GM10266 (cell line): ENCODE data around the gene RIPPLY3.
A peak's percentile ranks its signal among the peaks of the same experiment; 100 is the strongest.

Experiments
- DNase-seq: peaks from one replicate; pipeline ENCODE4 v3.0.0; 2012; ENCODE audit errors: extremely low spot score
- TF ChIP-seq, protein P1 (sequence below): IDR thresholded peaks from 2 replicates; pipeline ENCODE4 v1.5.1; 2012; ENCODE audit warnings: mild to moderate bottlenecking, low read depth; ENCODE audit not compliant: control insufficient read depth, insufficient read depth; ENCODE audit errors: missing control alignments

The RIPPLY3 gene

DNA sequence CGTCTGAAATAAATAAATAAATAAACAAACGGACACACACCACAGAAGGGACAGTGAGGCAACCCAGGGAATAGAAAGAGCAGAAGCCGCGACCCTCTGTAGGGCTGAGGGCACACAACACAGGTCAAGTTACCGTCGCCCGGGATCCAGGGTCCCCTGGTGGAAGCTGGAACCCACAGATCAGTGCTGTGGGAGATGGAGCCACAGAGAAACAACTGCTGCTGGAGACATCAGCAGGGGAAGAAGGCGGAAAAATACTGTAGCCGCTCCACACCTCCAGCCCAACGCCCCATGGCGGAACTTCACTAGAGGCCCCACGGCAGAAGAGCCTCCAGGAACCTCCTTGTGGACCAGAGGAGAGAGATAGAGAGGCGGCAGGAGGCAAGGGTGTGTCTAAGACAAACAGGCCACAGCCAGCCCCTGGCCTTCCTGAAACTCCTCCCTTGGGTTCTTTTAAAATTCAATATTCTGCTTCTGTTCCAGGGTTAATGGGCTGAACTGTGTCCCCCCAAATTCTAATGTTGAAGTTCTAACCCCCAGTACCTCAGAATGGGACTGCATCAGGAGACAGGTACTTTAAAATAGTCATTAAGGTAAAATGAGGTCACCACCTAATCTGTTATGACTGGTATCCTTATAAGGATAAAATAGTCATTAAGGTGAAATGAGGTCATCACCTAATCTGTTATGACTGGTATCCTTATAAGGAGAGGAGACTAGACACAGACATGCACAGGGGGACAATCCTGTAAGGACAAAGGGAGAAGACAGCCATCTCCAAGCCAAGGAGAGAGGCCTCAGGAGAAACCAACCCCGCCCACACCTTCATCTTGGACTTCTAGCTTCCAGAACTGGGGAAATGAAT is 32.3 kb upstream of the RIPPLY3 start:
- no peak for DNase-seq

DNA sequence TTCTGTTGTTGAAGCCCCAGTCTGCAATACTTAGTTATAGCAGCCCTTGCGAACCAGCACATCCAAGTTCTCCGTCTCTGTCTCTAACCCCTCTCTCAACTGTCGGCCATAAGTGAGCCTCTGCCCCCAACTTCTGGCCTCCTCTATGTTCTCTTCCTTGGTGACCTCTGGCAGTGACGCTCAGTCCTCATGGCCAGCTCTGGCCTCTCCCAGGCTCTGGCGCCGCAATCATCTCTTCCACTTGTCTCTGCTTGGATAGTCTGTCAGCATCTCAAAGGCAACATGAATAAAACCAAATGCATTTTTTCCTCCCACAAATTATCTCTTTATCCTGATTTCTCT is 31.7 kb upstream of the RIPPLY3 start:
- TF ChIP-seq, protein P1, sequence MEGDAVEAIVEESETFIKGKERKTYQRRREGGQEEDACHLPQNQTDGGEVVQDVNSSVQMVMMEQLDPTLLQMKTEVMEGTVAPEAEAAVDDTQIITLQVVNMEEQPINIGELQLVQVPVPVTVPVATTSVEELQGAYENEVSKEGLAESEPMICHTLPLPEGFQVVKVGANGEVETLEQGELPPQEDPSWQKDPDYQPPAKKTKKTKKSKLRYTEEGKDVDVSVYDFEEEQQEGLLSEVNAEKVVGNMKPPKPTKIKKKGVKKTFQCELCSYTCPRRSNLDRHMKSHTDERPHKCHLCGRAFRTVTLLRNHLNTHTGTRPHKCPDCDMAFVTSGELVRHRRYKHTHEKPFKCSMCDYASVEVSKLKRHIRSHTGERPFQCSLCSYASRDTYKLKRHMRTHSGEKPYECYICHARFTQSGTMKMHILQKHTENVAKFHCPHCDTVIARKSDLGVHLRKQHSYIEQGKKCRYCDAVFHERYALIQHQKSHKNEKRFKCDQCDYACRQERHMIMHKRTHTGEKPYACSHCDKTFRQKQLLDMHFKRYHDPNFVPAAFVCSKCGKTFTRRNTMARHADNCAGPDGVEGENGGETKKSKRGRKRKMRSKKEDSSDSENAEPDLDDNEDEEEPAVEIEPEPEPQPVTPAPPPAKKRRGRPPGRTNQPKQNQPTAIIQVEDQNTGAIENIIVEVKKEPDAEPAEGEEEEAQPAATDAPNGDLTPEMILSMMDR: no peak

More for the DNA sequence above, 32.3 kb upstream of the RIPPLY3 start:
- TF ChIP-seq, protein P1: no peak

DNA sequence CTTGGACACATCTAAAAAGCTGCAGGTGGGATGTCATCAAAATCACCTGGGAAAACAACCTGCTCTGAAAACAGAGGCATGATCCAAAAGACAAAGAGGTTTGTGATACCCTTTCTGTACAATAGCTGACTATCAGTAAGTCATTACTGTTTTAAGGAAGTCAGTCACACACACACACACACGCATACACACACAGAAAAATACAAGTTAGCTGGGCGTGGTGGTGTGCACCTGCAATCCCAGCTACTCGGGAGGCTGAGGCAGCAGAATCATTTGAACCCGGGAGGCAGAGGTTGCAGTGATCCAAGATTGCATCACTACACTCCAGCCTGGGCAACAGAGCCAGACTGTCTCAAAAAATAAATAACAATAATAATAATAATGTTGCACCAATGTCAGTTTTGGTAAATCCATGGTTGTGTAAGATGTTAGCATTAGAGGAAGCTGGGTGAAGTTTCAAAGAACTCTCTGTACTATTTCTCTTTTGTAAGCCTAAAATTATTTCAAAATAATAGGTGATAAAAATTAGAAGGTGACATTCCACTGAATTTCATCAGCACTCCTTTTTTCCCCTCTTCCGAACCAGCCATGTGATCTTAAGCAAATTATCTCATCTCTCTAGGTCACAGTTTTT is 30.2 kb upstream of the RIPPLY3 start:
- TF ChIP-seq, protein P1: no peak
- DNase-seq: no peak

More for the DNA sequence above, 31.7 kb upstream of the RIPPLY3 start:
- DNase-seq: no peak

DNA sequence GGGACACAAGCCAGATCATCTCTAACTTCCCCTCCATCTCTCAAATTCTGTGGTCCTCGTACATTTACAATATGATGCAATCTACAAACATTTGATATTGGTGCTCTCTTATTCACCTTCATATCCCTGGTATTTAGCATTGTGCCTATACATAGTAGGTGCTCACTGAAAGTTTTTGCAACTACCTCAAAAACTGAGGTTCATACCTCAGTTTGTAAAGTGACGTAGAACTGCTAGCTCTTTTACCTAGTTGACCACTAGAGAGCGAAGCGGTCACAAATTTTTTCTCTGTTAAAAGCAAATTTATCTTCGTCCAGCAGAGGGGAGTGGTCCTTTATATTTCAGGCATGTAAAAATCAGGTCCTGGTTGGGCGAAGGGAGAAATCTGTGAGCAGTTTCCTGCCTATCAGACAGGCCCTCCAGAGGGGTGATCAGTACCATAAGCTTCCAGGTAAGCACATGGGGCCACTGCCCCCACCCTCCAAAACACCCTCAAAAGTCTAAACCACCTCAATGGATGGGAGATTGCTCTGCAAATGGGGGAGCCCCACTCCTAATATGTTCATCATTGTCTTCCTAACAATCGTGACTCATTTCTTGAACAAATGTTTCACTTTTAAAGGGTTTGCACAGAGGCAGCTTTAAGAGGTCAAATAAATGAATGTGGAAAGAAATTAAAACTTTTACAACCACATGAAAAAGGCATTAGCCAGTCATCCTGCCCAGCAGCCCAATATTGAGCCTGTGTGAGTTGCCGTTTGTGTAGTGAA is 29.4 kb upstream of the RIPPLY3 start:
- TF ChIP-seq, protein P1: peak; percentile 74
- DNase-seq: peak; percentile 64

DNA sequence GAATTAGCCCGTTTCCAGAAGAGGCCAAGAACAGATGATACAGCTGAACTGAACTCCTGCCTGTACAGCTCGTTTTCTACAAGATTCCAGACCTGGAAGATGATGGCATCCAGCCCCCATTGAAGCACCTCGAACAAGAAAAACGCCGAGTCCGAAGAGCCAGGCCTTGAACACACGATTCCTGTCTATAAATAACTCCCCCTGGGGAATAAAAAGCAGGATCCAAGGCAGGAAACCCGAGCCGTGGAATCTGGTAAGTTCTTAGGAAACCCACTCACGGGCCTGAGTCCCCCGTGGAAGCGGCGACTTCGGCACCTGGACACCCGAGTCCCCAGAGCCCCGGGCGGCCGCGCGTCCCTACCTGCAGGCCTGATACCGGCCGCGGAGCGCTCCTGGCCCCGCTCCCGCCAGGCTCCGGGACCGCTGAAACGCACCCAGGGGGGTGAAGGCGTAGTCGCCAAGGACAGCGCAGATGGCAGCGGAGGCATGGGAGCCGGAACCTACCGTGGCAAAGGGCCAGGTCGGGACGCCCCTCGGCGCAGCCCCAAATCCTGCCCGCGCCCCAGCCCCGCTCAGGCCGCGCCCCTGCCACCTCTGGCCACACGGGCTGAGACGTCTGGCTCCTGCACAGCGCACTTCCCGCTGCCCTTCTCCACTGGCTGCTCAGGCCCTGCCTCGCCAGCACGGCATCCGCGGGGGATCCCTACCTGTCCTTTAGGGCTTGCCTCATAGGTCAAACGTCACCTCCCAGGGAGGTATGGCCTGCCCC is 26.0 kb upstream of the RIPPLY3 start:
- TF ChIP-seq, protein P1: no peak
- no peak for DNase-seq

DNA sequence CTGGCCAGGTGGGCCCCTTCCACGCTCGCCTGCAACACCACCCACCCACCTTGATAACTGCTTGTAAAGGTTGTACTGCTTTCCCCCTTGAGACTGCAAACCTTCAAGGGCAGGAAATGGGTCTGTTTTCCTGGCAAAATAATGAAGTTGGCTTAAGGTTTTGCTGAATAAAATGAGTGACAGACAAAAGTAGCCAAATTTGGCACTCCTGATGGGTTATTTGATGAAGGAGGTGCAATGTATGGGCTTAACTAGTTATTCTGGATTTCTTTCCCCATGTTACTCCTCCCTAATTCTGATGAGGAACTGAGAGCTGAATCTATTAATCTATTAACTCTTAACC is 25.5 kb upstream of the RIPPLY3 start:
- no peak for DNase-seq
- TF ChIP-seq, protein P1: no peak
